AG04449 (cell line): ENCODE data around the gene SIAH3.

ENCODE experiments used
- CTCF ChIA-PET: fragments of 350-600 bp; formaldehyde crosslinking; extraction: SDS; loops from one replicate; lab custom pipeline; 2021; ENCODE audit warnings: antibody characterized with exemption; lab: Yijun Ruan, JAX
- POLR2A ChIA-PET: fragments of 400-600, 350-600 bp; formaldehyde crosslinking; extraction: SDS; loops from one replicate; lab custom pipeline; 2020; ENCODE audit warnings: antibody characterized with exemption, inconsistent platforms; lab: Yijun Ruan, JAX
- DNase-seq: peaks from one replicate; pipeline ENCODE4 v3.0.0-alpha.2; 2010; ENCODE audit warnings: low read depth, low spot score
- H3K4me3 ChIP-seq: 2 replicates; pipeline ENCODE4 v1.5.1; 2011; ENCODE audit warnings: low read depth, mild to moderate bottlenecking, control low read depth, low read length
- TF ChIP-seq, protein P1 (sequence below): IDR thresholded peaks from one replicate; pipeline ENCODE4 v1.5.1; 2011; ENCODE audit warnings: mild to moderate bottlenecking, moderate library complexity, low read length, control low read depth, inconsistent platforms; ENCODE audit not compliant: insufficient read depth; ENCODE audit errors: missing control alignments

Gene SIAH3, protein sequence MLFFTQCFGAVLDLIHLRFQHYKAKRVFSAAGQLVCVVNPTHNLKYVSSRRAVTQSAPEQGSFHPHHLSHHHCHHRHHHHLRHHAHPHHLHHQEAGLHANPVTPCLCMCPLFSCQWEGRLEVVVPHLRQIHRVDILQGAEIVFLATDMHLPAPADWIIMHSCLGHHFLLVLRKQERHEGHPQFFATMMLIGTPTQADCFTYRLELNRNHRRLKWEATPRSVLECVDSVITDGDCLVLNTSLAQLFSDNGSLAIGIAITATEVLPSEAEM

DNA sequence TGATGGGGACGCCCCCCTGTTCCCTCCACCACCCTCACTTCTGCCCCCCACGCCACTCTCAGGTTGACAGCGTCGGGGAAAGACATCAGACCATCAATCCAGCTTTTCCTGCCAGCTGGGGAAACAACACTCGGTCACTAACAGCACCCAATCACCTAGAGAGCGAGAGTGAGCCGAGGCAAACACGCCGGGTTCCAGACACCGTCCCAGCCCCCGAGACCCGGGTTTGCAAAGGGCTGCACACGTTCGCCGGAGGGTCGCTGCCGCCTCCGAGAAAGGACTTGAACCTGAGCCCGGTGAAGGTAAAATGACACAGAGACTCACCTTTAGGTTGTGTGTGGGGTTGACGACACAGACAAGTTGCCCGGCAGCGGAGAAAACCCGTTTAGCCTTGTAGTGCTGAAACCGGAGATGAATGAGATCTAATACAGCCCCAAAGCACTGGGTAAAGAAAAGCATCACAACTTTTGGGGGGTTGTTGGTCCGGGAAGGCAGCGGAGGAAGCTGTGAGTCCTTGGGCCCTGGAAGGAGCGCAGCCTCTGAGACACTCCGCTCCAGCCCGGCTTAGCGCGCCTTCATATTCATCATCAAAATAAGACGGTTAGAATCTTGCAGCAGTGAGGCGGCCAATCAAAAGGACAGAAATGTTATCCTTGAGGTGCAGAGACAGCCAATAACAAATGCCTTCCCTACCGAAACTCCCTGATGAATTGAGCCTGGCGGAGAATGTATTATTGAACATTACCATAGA is at the start of gene SIAH3:
SIAH3 (minus strand) TSS at position 583 of the 751 bp plus-strand sequence; CDS start at position 459, 124 bp downstream.
- ChIA-PET POLR2A (no interaction called here), CTCF (no interaction called here)
- DNase-seq, result no peak
- peak within 1 kb of the TSS; percentile 38 for H3K4me3 ChIP-seq
- TF ChIP-seq, protein P1, sequence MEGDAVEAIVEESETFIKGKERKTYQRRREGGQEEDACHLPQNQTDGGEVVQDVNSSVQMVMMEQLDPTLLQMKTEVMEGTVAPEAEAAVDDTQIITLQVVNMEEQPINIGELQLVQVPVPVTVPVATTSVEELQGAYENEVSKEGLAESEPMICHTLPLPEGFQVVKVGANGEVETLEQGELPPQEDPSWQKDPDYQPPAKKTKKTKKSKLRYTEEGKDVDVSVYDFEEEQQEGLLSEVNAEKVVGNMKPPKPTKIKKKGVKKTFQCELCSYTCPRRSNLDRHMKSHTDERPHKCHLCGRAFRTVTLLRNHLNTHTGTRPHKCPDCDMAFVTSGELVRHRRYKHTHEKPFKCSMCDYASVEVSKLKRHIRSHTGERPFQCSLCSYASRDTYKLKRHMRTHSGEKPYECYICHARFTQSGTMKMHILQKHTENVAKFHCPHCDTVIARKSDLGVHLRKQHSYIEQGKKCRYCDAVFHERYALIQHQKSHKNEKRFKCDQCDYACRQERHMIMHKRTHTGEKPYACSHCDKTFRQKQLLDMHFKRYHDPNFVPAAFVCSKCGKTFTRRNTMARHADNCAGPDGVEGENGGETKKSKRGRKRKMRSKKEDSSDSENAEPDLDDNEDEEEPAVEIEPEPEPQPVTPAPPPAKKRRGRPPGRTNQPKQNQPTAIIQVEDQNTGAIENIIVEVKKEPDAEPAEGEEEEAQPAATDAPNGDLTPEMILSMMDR, result no peak

DNA sequence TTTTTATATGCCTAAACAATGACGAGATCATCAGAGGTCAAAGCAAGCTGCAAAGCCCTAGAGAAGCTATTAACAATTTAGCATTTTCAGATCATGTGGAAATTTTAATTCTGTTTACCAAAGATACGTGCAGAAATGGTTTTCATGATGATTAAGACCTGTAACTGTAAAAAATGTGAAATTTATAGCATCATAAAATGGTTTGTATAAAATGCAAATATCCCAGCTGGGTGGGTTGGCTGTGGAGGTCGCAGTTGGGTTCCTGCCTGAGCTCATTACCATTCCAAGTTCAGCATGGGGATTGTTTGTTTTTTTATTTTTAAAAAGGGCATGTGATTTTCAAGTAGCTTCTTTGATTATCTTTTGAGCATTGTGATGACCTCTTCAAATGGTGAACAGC is 47.9 kb upstream of the SIAH3 start:
- ChIA-PET POLR2A (no interaction called here), CTCF (no interaction called here)
- TF ChIP-seq, protein P1, result no peak
- DNase-seq, result no peak
- H3K4me3 ChIP-seq, result no peak overlapping the region

DNA sequence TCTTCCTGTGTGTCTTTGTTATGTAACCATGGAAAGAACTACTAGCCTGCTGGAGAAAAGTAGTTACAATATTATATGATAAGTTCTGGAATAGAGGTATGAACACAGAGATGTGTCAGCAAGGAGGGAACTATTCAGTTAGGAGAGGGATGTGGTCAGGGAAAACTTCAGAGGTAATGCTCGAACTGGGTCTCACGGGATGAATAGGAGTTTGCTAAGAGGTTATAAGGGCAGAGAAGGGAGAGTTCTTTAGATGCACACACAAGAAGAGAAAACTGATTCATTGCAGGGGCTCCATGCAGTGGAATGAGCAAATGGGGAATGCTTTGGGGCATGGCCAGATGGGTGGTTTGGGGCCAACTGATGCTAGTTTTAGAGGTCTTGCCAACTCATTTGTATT is 46.0 kb upstream of the SIAH3 start:
- TF ChIP-seq, protein P1, result no peak
- CTCF ChIA-PET, result no interaction called here
- H3K4me3 ChIP-seq, result no peak overlapping the region
- DNase-seq, result no peak
- POLR2A ChIA-PET, result no interaction called here

DNA sequence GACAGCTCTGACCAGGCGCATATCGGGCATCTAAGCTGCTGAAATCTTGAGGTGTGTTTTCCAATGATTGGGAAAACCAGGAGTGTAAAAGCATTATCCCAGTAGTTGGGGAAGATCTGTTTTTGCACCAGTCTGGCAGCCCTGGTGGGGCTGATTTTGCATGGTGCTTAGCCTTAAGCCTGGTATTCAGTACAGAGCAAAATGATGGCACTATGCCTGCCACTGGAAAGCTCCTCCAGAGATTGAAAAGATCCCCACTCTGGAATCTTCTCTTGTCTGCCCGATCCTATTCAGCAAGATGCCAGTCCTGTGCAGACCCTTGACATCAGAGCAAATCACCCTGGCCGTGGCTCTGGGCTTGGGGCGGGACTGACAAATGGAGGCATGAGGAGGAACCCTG is 44.7 kb upstream of the SIAH3 start:
- no peak for DNase-seq
- CTCF ChIA-PET, result no interaction called here
- TF ChIP-seq, protein P1, result no peak
- POLR2A ChIA-PET, result no interaction called here
- no peak overlapping the region for H3K4me3 ChIP-seq

DNA sequence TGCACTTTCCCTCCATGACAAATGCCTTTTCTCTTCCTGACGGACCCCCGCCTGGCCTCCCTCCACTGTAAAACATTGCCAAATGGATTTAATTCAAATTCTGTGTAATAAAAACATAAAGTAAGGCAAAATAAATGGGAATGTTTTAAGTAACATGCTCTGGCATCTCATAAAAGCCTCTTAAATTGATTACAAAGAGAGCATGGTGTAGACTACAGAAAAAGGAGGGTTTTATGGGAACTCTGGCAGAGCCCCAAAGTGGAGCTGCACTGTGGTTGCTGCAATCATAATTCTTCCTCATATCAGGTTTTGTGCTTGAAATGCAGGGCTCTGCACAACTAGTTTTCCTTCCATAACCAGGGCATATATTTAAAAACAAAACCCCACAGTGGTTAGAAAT is 44.3 kb upstream of the SIAH3 start:
- TF ChIP-seq, protein P1, result no peak
- CTCF ChIA-PET, result no interaction called here
- H3K4me3 ChIP-seq, result no peak overlapping the region
- no peak for DNase-seq
- POLR2A ChIA-PET, result no interaction called here

DNA sequence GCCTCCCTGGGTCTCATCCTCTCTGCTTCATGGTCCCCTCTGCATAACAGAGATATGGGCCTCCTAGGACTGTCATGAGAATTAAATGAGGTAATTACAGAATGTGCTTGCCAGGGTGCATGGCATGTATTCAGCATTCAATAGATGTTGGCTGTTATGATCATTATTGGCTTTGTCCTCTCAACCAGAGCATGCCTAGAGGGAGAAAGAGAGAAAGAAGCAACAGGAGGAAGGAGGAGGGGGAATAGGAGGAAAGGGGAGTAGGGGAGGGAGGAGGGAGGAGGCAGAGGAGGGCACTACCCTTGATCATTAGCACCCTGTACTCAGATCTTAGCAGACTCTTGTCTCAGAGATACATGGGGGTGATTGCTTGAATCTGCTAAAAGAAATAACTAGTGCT is 41.0 kb upstream of the SIAH3 start:
- POLR2A ChIA-PET, result no interaction called here

More for the DNA sequence above, 41.0 kb upstream of the SIAH3 start:
- TF ChIP-seq, protein P1, result no peak
- no peak for DNase-seq
- H3K4me3 ChIP-seq, result no peak overlapping the region
- CTCF ChIA-PET, result no interaction called here
